Rectal smooth muscle tissue (tissue), 1 donor: ENCODE data around the gene CDADC1.

Experiments
- H3K27ac ChIP-seq: one replicate; pipeline ENCODE4 v1.7.0; 2013; ENCODE audit warnings: low read depth, low read length, inconsistent platforms
- H3K27me3 ChIP-seq: one replicate; pipeline ENCODE4 v1.7.0; 2013; ENCODE audit warnings: low read length; ENCODE audit not compliant: control insufficient read depth, insufficient read depth
- H3K36me3 ChIP-seq: one replicate; pipeline ENCODE4 v1.7.0; 2013; ENCODE audit warnings: low read length; ENCODE audit not compliant: control insufficient read depth, insufficient read depth
- H3K4me1 ChIP-seq: one replicate; pipeline ENCODE4 v1.7.0; 2013; ENCODE audit warnings: low read length; ENCODE audit not compliant: control insufficient read depth, insufficient read depth
- H3K4me3 ChIP-seq: one replicate; pipeline ENCODE4 v1.7.0; 2013; ENCODE audit warnings: low read length
- H3K9ac ChIP-seq: one replicate; pipeline ENCODE4 v1.7.0; 2013; ENCODE audit warnings: low read length

CDADC1 gene

GRCh38 chr13:49246850-49247642 is 679 bp upstream of the CDADC1 start:
- H3K27ac ChIP-seq: peak overlapping the region; percentile 89
- peak overlapping the region; percentile 95 for H3K9ac ChIP-seq

GRCh38 chr13:49248622-49249002 is 887 bp downstream of the CDADC1 start:
- Histone ChIP-seq H3K4me1 (peaks cover 4% of the 10 kb centered on the region), H3K4me3 (peak overlapping the region; percentile 98), H3K36me3 (no peaks in the 10 kb centered on the region), H3K9ac (no peak overlapping the region), H3K27me3 (no peaks in the 10 kb centered on the region), H3K27ac (peak overlapping the region; percentile 89)

More at GRCh38 chr13:49246850-49247642, 679 bp upstream of the CDADC1 start:
- Histone ChIP-seq H3K4me3 (peak overlapping the region; percentile 98), H3K27me3 (no peaks in the 10 kb centered on the region), H3K4me1 (peaks cover 4% of the 10 kb centered on the region), H3K36me3 (no peaks in the 10 kb centered on the region)

- H3K27ac ChIP-seq: no peak overlapping the region
- no peaks in the 10 kb centered on the region for H3K27me3 ChIP-seq
- H3K36me3 ChIP-seq: peaks cover 6% of the 10 kb centered on the region
- peaks cover 4% of the 10 kb centered on the region for H3K4me1 ChIP-seq
- no peak overlapping the region for H3K4me3 ChIP-seq
- H3K9ac ChIP-seq: no peak overlapping the region
These were observed 3.6 kb downstream of the CDADC1 start for GRCh38 chr13:49251326-49251725.

GRCh38 chr13:49253310-49253709 is 5.6 kb downstream of the CDADC1 start:
- peaks cover 4% of the 10 kb centered on the region for H3K4me1 ChIP-seq
- no peaks in the 10 kb centered on the region for H3K27me3 ChIP-seq
- H3K27ac ChIP-seq: no peak overlapping the region
- H3K36me3 ChIP-seq: peaks cover 6% of the 10 kb centered on the region
- no peak overlapping the region for H3K4me3 ChIP-seq
- no peak overlapping the region for H3K9ac ChIP-seq

- peaks cover 3% of the 10 kb centered on the region for H3K4me1 ChIP-seq
- H3K9ac ChIP-seq: no peak overlapping the region
- no peak overlapping the region for H3K4me3 ChIP-seq
- no peaks in the 10 kb centered on the region for H3K27me3 ChIP-seq
- H3K36me3 ChIP-seq: peaks cover 6% of the 10 kb centered on the region
- H3K27ac ChIP-seq: no peak overlapping the region
These were observed 6.3 kb downstream of the CDADC1 start for GRCh38 chr13:49254007-49254406.

- Histone ChIP-seq H3K36me3 (peaks cover 16% of the 10 kb centered on the region), H3K27me3 (no peaks in the 10 kb centered on the region), H3K27ac (no peak overlapping the region), H3K4me3 (no peak overlapping the region), H3K4me1 (no peaks in the 10 kb centered on the region), H3K9ac (no peak overlapping the region)
These were observed 9.1 kb downstream of the CDADC1 start for GRCh38 chr13:49256841-49257240.

- H3K4me3 ChIP-seq: peak overlapping the region; percentile 55
These were observed 10.5 kb downstream of the CDADC1 start for GRCh38 chr13:49258089-49258796.

GRCh38 chr13:49259586-49259985 is 11.9 kb downstream of the CDADC1 start:
- peaks cover 14% of the 10 kb centered on the region for H3K36me3 ChIP-seq
- H3K9ac ChIP-seq: no peak overlapping the region
- H3K27me3 ChIP-seq: no peaks in the 10 kb centered on the region
- H3K4me1 ChIP-seq: no peaks in the 10 kb centered on the region
- no peak overlapping the region for H3K4me3 ChIP-seq
- no peak overlapping the region for H3K27ac ChIP-seq

More at GRCh38 chr13:49258089-49258796, 10.5 kb downstream of the CDADC1 start:
- H3K9ac ChIP-seq: no peak overlapping the region
- no peaks in the 10 kb centered on the region for H3K27me3 ChIP-seq
- H3K36me3 ChIP-seq: peaks cover 16% of the 10 kb centered on the region
- H3K27ac ChIP-seq: no peak overlapping the region
- H3K4me1 ChIP-seq: no peaks in the 10 kb centered on the region

GRCh38 chr13:49262634-49263033 is 14.9 kb downstream of the CDADC1 start:
- H3K4me1 ChIP-seq: no peaks in the 10 kb centered on the region
- peaks cover 9% of the 10 kb centered on the region for H3K36me3 ChIP-seq
- no peak overlapping the region for H3K27ac ChIP-seq
- no peak overlapping the region for H3K9ac ChIP-seq
- no peak overlapping the region for H3K4me3 ChIP-seq
- H3K27me3 ChIP-seq: no peaks in the 10 kb centered on the region

GRCh38 chr13:49265822-49266221 is 18.1 kb downstream of the CDADC1 start:
- Histone ChIP-seq H3K36me3 (no peaks in the 10 kb centered on the region), H3K9ac (no peak overlapping the region), H3K4me3 (no peak overlapping the region), H3K27me3 (no peaks in the 10 kb centered on the region), H3K4me1 (no peaks in the 10 kb centered on the region), H3K27ac (no peak overlapping the region)

GRCh38 chr13:49271264-49271663 is 23.5 kb downstream of the CDADC1 start:
- Histone ChIP-seq H3K36me3 (no peaks in the 10 kb centered on the region), H3K4me3 (no peak overlapping the region), H3K27me3 (no peaks in the 10 kb centered on the region), H3K27ac (no peak overlapping the region), H3K4me1 (no peaks in the 10 kb centered on the region), H3K9ac (no peak overlapping the region)

- H3K27me3 ChIP-seq: no peaks in the 10 kb centered on the region
- H3K4me3 ChIP-seq: no peak overlapping the region
- no peaks in the 10 kb centered on the region for H3K36me3 ChIP-seq
- no peak overlapping the region for H3K9ac ChIP-seq
- no peak overlapping the region for H3K27ac ChIP-seq
- H3K4me1 ChIP-seq: no peaks in the 10 kb centered on the region
These were observed 24.6 kb downstream of the CDADC1 start for GRCh38 chr13:49272296-49272695.
